Colonic mucosa (tissue), 4 donors: ENCODE data around the gene RTN4IP1. TPM values are rescaled to one million over a fixed set of nuclear protein-coding genes. Genes with fewer than 3 reads are reported as not detected.
"Not testable (repeated sequence)": the region's sequence is repeated elsewhere in the genome, so short reads cannot be mapped to it uniquely, and the experiment has no call there.

Source experiments
- DNase-seq: peaks from one replicate; pipeline ENCODE4 v3.0.0-alpha.2; 2020
- H3K27ac ChIP-seq: fragments of 200-600 bp; one replicate; pipeline ENCODE4 v1.8.0; 2021
- H3K27me3 ChIP-seq: fragments of 200-600 bp; one replicate; pipeline ENCODE4 v1.8.0; 2021
- H3K36me3 ChIP-seq: fragments of 200-600 bp; one replicate; pipeline ENCODE4 v1.8.0; 2021
- H3K4me1 ChIP-seq: fragments of 200-600 bp; one replicate; pipeline ENCODE4 v1.8.0; 2021; ENCODE audit warnings: mild to moderate bottlenecking
- H3K4me3 ChIP-seq: fragments of 200-600 bp; one replicate; pipeline ENCODE4 v1.8.0; 2021
- H3K9ac ChIP-seq, 2 donors: one replicate each; pipeline ENCODE4 v1.7.0; 2013; ENCODE audit warnings: control low read depth in 2 of 2, low read depth in 2 of 2, low read length in 2 of 2
- H3K9me3 ChIP-seq: fragments of 200-600 bp; one replicate; pipeline ENCODE4 v1.8.0; 2021
- intact Hi-C: fragments of 100-400 bp; cut with DNase I; formaldehyde crosslinking; loops from one replicate; pipeline ENCODE4 v1.14.1; 2022
- total RNA-seq, 2 donors: library from RNA; stranded (reverse); fragmentation: NEBNext Ultra II Directional in 1 of 2; extraction: Animal tissue kit (Norgen Biotek cat#: 25700) in 1 of 2; gene quantifications; one replicate each; pipeline ENCODE4 v1.2.1, GENCODE V29; 2021
- TF ChIP-seq, protein P1 (sequence below): fragments of 200-600 bp; IDR thresholded peaks from one replicate; pipeline ENCODE4 v1.8.0; 2022; ENCODE audit warnings: antibody characterized with exemption, mild to moderate bottlenecking
- donor health status: healthy.
- donor health status: DM: no; HTN: no; CAD: no.
- donor health status: DM: no; HTN: no; CAD: no.

The RTN4IP1 gene
- total RNA-seq, 2 donors from 2014 or later = 12.2 to 18.5 TPM

DNA sequence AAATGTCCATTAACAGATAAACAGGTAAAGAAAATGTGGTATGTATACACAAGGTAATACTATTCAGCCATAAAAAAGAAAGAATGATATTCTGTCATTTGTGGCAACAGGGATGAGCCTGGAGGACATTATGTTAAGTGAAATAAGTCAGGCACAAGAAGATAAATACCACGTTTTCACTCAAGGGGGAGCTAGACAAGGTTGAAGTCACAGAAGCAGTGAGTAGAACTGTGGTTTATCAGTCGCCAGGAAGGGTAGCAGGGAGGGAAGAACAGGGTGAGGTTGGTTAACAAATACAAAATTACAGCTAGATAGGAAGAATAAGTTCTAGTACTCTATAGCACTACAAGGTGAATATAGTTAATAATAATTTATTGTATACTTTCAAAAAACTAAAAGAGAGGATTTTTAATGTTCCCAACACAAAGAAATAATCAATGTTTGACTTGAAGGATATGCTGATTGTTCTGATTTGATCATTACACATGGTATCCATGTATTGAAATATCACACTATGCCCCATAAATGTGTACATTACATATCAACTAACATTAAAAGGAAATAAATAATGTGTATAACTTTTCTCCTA is 21.1 kb downstream of the RTN4IP1 start:
- Histone ChIP-seq H3K9me3 (no peaks in the 10 kb centered on the region), H3K9ac (no peak overlapping the region), H3K4me1 (no peaks in the 10 kb centered on the region), H3K36me3 (no peaks in the 10 kb centered on the region), H3K27ac (no peak overlapping the region), H3K4me3 (no peak overlapping the region), H3K27me3 (no peaks in the 10 kb centered on the region)
- TF ChIP-seq, protein P1, sequence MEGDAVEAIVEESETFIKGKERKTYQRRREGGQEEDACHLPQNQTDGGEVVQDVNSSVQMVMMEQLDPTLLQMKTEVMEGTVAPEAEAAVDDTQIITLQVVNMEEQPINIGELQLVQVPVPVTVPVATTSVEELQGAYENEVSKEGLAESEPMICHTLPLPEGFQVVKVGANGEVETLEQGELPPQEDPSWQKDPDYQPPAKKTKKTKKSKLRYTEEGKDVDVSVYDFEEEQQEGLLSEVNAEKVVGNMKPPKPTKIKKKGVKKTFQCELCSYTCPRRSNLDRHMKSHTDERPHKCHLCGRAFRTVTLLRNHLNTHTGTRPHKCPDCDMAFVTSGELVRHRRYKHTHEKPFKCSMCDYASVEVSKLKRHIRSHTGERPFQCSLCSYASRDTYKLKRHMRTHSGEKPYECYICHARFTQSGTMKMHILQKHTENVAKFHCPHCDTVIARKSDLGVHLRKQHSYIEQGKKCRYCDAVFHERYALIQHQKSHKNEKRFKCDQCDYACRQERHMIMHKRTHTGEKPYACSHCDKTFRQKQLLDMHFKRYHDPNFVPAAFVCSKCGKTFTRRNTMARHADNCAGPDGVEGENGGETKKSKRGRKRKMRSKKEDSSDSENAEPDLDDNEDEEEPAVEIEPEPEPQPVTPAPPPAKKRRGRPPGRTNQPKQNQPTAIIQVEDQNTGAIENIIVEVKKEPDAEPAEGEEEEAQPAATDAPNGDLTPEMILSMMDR = peak; percentile 56
- intact Hi-C loops = loop anchor here (5.0 kb wide), 1 partner anchor 374 kb away; no protein-coding TSS in a partner anchor
- DNase-seq = peak; percentile 55

DNA sequence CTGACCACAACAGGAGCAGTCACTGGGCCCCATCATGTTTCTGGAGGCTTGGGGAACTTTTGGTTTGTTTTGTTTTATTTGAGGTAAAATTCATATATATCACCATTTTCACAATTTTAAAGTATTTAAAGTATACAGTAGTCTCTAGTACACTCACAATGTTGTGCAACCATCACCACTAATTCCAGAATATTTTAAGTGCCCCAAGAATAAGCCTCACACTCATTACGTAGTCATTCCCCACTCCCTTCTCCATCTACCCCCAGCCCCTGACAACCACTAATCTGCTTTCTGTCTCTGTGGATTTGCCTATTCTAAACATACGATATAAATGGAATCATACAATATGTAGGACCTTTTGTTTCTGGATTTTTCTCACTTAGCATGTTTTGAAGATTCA is 29.0 kb downstream of the RTN4IP1 start:
- intact Hi-C loops = no loop called here
- Histone ChIP-seq H3K4me3 (no peak overlapping the region), H3K27me3 (no peaks in the 10 kb centered on the region), H3K9me3 (no peaks in the 10 kb centered on the region), H3K27ac (no peak overlapping the region), H3K4me1 (no peaks in the 10 kb centered on the region), H3K9ac (no peak overlapping the region), H3K36me3 (no peaks in the 10 kb centered on the region)
- no peak for DNase-seq
- TF ChIP-seq, protein P1 = no peak

DNA sequence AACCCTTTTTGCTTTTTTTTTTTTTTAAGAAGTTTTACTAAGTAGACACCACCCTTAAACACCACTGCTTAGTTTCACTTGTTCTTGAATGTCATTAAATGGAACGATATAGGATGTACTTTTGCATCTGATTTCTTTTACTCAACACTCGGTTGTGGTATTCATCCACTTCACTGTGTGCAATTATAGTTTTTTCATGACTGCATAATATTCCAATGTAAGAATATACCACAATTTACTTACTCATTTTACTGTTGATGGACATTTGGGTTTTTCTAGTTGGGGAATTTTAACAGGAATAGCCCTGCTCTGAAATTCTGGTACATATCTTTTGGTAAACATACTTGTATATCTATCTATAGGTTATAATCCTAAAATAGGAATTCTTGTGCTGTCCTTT is 29.9 kb downstream of the RTN4IP1 start:
- intact Hi-C loops = no loop called here
- H3K27ac ChIP-seq = no peak overlapping the region
- TF ChIP-seq, protein P1 = no peak
- H3K4me1 ChIP-seq = no peaks in the 10 kb centered on the region
- no peaks in the 10 kb centered on the region for H3K9me3 ChIP-seq
- H3K9ac ChIP-seq = no peak overlapping the region
- H3K27me3 ChIP-seq = no peaks in the 10 kb centered on the region
- H3K4me3 ChIP-seq = no peak overlapping the region
- DNase-seq = no peak
- no peaks in the 10 kb centered on the region for H3K36me3 ChIP-seq

DNA sequence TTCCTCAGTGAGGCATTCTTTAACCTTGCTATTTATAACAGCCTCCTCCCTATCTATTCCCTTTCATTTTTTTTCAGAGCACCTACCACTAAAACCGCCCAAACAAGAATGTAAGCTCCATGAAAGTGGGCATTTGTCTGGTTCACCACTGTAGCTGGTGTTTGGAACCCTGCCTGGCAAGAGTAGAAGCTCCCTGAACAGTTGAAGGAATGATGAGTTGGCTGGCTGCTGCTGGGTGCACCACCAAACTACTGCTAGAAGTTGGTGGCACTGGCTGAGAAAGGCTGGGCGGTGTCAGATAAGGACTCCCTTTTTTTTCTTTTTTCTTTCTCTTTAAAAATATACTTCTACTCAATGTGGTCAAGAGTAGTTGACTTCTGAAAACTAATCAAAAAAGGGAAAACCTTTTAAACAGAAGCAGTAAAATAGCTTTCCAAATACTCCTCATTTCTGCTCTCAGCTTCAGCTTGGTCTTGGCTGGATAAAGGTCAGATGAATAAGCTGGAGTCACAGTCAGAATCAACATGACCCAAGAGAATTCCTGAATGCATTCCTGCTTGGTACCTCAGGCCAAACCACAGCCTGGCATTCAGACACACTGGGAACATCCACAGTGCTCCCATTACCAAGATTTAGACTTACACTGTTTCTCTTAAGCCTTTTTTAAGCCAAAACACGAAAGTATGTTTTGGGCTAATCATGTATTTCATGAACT is 38.0 kb downstream of the RTN4IP1 start:
- H3K27ac ChIP-seq = no peak overlapping the region
- TF ChIP-seq, protein P1 = no peak
- no peak for DNase-seq
- intact Hi-C loops = no loop called here
- no peak overlapping the region for H3K9ac ChIP-seq
- H3K4me3 ChIP-seq = no peak overlapping the region
- H3K4me1 ChIP-seq = no peaks in the 10 kb centered on the region
- H3K9me3 ChIP-seq = no peaks in the 10 kb centered on the region
- no peaks in the 10 kb centered on the region for H3K36me3 ChIP-seq
- no peaks in the 10 kb centered on the region for H3K27me3 ChIP-seq

DNA sequence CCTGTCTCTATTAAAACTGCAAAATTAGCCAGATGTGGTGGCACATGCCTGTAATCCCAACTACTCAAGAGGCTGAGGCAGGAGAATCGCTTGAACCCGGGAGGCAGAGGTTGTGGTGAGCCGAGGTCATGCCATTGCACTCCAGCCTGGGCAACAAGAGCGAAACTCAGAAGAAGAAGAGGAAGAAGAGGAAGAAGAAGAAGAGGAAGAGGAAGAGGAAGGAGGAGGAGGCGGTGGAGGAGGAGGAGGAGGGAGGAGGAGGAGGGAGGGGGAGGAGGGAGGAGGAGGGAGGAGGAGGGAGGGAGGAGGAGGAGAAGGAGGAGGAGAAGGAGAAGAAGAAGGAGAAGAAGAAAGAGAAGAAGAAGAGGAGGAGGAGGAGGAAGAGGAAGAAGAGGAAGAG is 40.4 kb downstream of the RTN4IP1 start:
- H3K27me3 ChIP-seq, H3K9ac ChIP-seq, H3K36me3 ChIP-seq, H3K27ac ChIP-seq, H3K4me1 ChIP-seq, H3K4me3 ChIP-seq, intact Hi-C loops, DNase-seq, H3K9me3 ChIP-seq: not testable (repeated sequence)

DNA sequence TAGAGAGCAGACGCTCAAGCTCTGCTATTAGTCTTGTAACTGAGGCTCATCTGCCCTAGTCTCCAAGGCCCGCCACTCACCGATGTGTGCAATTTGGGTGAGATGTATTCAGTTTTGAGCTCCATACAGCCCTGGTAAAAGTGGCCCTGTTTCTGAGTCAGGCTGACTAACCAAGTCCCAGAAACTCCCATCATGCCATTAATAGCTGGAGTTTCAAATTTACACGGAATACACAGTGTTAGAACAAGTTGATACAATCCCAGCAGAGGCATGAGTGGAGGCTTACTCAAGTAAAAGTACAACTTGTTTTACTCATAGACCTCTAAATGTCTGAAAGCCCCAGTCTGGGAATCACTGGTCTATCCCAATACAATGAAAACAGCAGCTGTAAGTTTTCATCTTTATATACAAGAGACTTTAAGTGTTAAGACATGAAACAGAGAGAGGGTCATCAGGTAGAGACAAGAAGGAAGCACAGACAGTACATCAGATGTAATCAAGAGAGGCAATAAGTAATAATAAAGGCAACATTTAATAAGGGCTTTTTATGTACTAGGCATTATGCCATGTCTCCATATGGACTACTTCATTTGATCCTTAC is 42.4 kb downstream of the RTN4IP1 start:
- H3K4me1 ChIP-seq = no peaks in the 10 kb centered on the region
- no peak overlapping the region for H3K27ac ChIP-seq
- H3K9ac ChIP-seq = no peak overlapping the region
- H3K9me3 ChIP-seq = no peaks in the 10 kb centered on the region
- DNase-seq = no peak
- no peak overlapping the region for H3K4me3 ChIP-seq
- TF ChIP-seq, protein P1 = no peak
- intact Hi-C loops = no loop called here
- no peaks in the 10 kb centered on the region for H3K27me3 ChIP-seq
- H3K36me3 ChIP-seq = no peaks in the 10 kb centered on the region
